Measurements from ENCODE around the gene RGL2. TPM values are rescaled to one million over a fixed set of nuclear protein-coding genes. Genes with fewer than 3 reads are reported as not detected.

Gene RGL2
- total RNA-seq, 1 donor from 2014 or later, result 33.2 TPM

Other genes with a start within 250 kb of the RGL2 start
- gene HLA-DPA1, start 225.3 kb downstream of the RGL2 start, total RNA-seq, result 3.2 and 6.3 TPM in 2 replicates
- 10.9 and 13.4 TPM in 2 replicates for gene HLA-DPB1, start 223.0 kb downstream of the RGL2 start, total RNA-seq
- gene COL11A2, start 106.5 kb downstream of the RGL2 start, total RNA-seq, result under 0.01 and 0.38 TPM in 2 replicates
- 18.7 and 26.0 TPM in 2 replicates for gene RXRB, start 98.3 kb downstream of the RGL2 start, total RNA-seq
- gene SLC39A7, start 98.1 kb downstream of the RGL2 start, total RNA-seq, result 83.1 and 112 TPM in 2 replicates
- gene HSD17B8, start 94.3 kb downstream of the RGL2 start, total RNA-seq, result 7.7 and 11.5 TPM in 2 replicates
- 17.1 and 26.6 TPM in 2 replicates for gene RING1, start 90.4 kb downstream of the RGL2 start, total RNA-seq
- gene VPS52, start 27.1 kb downstream of the RGL2 start, total RNA-seq, result 25.0 and 26.6 TPM in 2 replicates
- gene RPS18, start 26.9 kb downstream of the RGL2 start, total RNA-seq, result 3,127 and 3,683 TPM in 2 replicates
- gene B3GALT4, start 21.8 kb downstream of the RGL2 start, total RNA-seq, result 2.9 and 3.0 TPM in 2 replicates
- 57.0 and 66.6 TPM in 2 replicates for gene WDR46, start 9.7 kb downstream of the RGL2 start, total RNA-seq
- gene PFDN6, start 9.3 kb downstream of the RGL2 start, total RNA-seq, result 21.0 and 31.5 TPM in 2 replicates
- 47.5 and 102 TPM in 2 replicates for gene TAPBP, start 15.1 kb upstream of the RGL2 start, total RNA-seq
- 10.9 and 17.2 TPM in 2 replicates for gene ZBTB22, start 18.8 kb upstream of the RGL2 start, total RNA-seq
- 30.1 and 42.2 TPM in 2 replicates for gene DAXX, start 24.0 kb upstream of the RGL2 start, total RNA-seq
- 9.9 and 16.7 TPM in 2 replicates for gene KIFC1, start 92.9 kb upstream of the RGL2 start, total RNA-seq
- 6.5 and 13.4 TPM in 2 replicates for gene PHF1, start 112.1 kb upstream of the RGL2 start, total RNA-seq
- gene CUTA, start 119.2 kb upstream of the RGL2 start, total RNA-seq, result 43.8 and 72.3 TPM in 2 replicates
- 1.4 and 2.8 TPM in 2 replicates for gene SYNGAP1, start 121.1 kb upstream of the RGL2 start, total RNA-seq
- gene ZBTB9, start 155.6 kb upstream of the RGL2 start, total RNA-seq, result 3.9 and 6.7 TPM in 2 replicates

All from dermis microvascular lymphatic vessel endothelial cell (primary cell).